K562 (cell line): Measurements from ENCODE around the gene PEPD. TPM values are rescaled to one million over a fixed set of nuclear protein-coding genes. Genes with fewer than 3 reads are reported as not detected.

Experiments
- ATAC-seq: fragments of 200-7000 bp; cut with Tn5 transposase; 3 replicates; pipeline ENCODE4 v1.9.1; 2020; ENCODE audit warnings: moderate library complexity
- BruUV-seq: library from RNA; stranded (reverse); fragments of 400-500 nt; replicated peaks from 2 replicates; lab custom pipeline; 2021; lab: Mats Ljungman, UMichigan
- CTCF ChIA-PET: fragments of 300-600 bp; formaldehyde crosslinking; extraction: SDS; loops from one replicate; lab custom pipeline; 2021; ENCODE audit warnings: low intra/inter-chr PET ratio; lab: Yijun Ruan, JAX
- POLR2A ChIA-PET: fragments of 300-600, 350-650 bp; sonication (Branson Sonifier 250); formaldehyde crosslinking; extraction: SDS; loops from one replicate; lab custom pipeline; 2021; ENCODE audit warnings: antibody characterized with exemption, inconsistent platforms; lab: Yijun Ruan, JAX
- DNase-seq, 4 experiments: peaks; one replicate each; pipeline versions ENCODE4 v3.0.0 to v3.0.0-alpha.2; 2011 to 2018; ENCODE audit warnings: low spot score in 3 of 4, mixed read lengths in 3 of 4; ENCODE audit errors: extremely low read depth in 1 of 4
- FAIRE-seq: peaks from 2 replicates; lab custom pipeline; 2011; peaks lifted over from hg19 to GRCh38; lab: Jason Lieb, UNC
- H2AFZ ChIP-seq: 2 replicates; pipeline ENCODE4 v1.6.0; 2011; ENCODE audit warnings: low read depth, low read length, control low read depth, inconsistent platforms
- H3K27ac ChIP-seq: fragments of 200-600 bp; 3 replicates; pipeline ENCODE4 v1.8.0; 2011; ENCODE audit warnings: low read depth, mild to moderate bottlenecking, control low read depth, inconsistent platforms, low read length, moderate library complexity, mixed read lengths; ENCODE audit errors: extremely low read depth
- H3K27me3 ChIP-seq, 2 experiments: fragments of 300-600 bp in 1 of 2; 2 replicates in 1 of 2; 3 replicates in 1 of 2; pipeline versions ENCODE4 v1.6.0 to v1.8.0; 2011; ENCODE audit warnings: inconsistent platforms in 2 of 2, low read length in 2 of 2, mild to moderate bottlenecking in 1 of 2, mixed read lengths in 1 of 2, moderate library complexity in 1 of 2; ENCODE audit not compliant: control insufficient read depth in 2 of 2, insufficient read depth in 2 of 2
- H3K36me3 ChIP-seq: fragments of 300-600 bp; 3 replicates; pipeline ENCODE4 v1.8.0; 2011; ENCODE audit warnings: mild to moderate bottlenecking, low read length, inconsistent platforms; ENCODE audit not compliant: control insufficient read depth, insufficient read depth
- H3K4me1 ChIP-seq, 2 experiments: fragments of 200-600 bp in 1 of 2; replicated peaks in 1 of 2; 2 replicates in 1 of 2; 3 replicates in 1 of 2; pipeline versions ENCODE4 v1.5.1 to v1.8.0; 2011; ENCODE audit warnings: inconsistent platforms in 2 of 2, low read length in 2 of 2, mild to moderate bottlenecking in 1 of 2, mixed read lengths in 1 of 2, moderate library complexity in 1 of 2; ENCODE audit not compliant: control insufficient read depth in 2 of 2, insufficient read depth in 2 of 2
- H3K4me2 ChIP-seq: 2 replicates; pipeline ENCODE4 v1.6.1; 2011; ENCODE audit warnings: low read length, control low read depth, inconsistent platforms, mixed read lengths; ENCODE audit not compliant: insufficient read depth
- H3K4me3 ChIP-seq: fragments of 200-600 bp; sonication (generic), shearing (Covaris generic); 2 replicates; pipeline ENCODE4 v1.5.1; 2016; ENCODE audit warnings: control low read depth, inconsistent platforms
- H3K79me2 ChIP-seq: fragments of 200-600 bp; 3 replicates; pipeline ENCODE4 v1.8.0; 2011; ENCODE audit warnings: low read length, inconsistent platforms; ENCODE audit not compliant: control insufficient read depth, insufficient read depth
- H3K9ac ChIP-seq, 2 experiments: 2 replicates each; pipeline versions ENCODE4 v1.6.0 to v1.6.1; 2011; ENCODE audit warnings: low read depth in 2 of 2, low read length in 2 of 2, control low read depth in 1 of 2, inconsistent platforms in 1 of 2, mild to moderate bottlenecking in 1 of 2, mixed read lengths in 1 of 2; ENCODE audit not compliant: insufficient read depth in 1 of 2
- H3K9me1 ChIP-seq: one replicate; pipeline ENCODE4 v1.6.0; 2011; ENCODE audit warnings: inconsistent platforms, mild to moderate bottlenecking, low read length, moderate library complexity; ENCODE audit not compliant: control insufficient read depth, insufficient read depth
- H3K9me3 ChIP-seq: replicated peaks from 2 replicates; pipeline ENCODE4 v1.5.1; 2011; ENCODE audit warnings: low read depth, low read length, inconsistent platforms; ENCODE audit not compliant: control insufficient read depth, insufficient read depth
- H4K20me1 ChIP-seq: replicated peaks from 2 replicates; pipeline ENCODE4 v1.6.1; 2011; ENCODE audit warnings: low read length, inconsistent platforms, mixed read lengths; ENCODE audit not compliant: control insufficient read depth, insufficient read depth
- ELK3 ChIP-seq: fragments of 450-650 bp; formaldehyde crosslinking; IDR thresholded peaks from 2 replicates; pipeline ENCODE4 v1.4.0; 2020; ENCODE audit warnings: mild to moderate bottlenecking
- ETV6 ChIP-seq, 3 experiments: fragments of 150-350 bp in 1 of 3; sonication (generic) in 1 of 3; formaldehyde crosslinking in 1 of 3; IDR thresholded peaks; 2 replicates each; pipeline versions ENCODE4 v1.6.1 to v1.8.0; 2014 to 2022; ENCODE audit warnings: borderline replicate concordance in 2 of 3, low read depth in 2 of 3, antibody characterized with exemption in 1 of 3, low read length in 1 of 3, mild to moderate bottlenecking in 1 of 3, missing genetic modification reagents in 1 of 3
- JUN ChIP-seq, 2 experiments: sonication (generic) in 1 of 2; formaldehyde crosslinking in 1 of 2; IDR thresholded peaks; 2 replicates each; pipeline versions ENCODE4 v1.6.1 to v1.8.0; 2012 to 2022; ENCODE audit warnings: borderline replicate concordance in 2 of 2, mild to moderate bottlenecking in 2 of 2, improper control_type of control experiment in 1 of 2, low read depth in 1 of 2, low read length in 1 of 2, missing genetic modification reagents in 1 of 2
- NCOA4 ChIP-seq: fragments of 450-650 bp; IDR thresholded peaks from 2 replicates; pipeline ENCODE4 v1.6.1; 2018; ENCODE audit warnings: mild to moderate bottlenecking; ENCODE audit not compliant: partially characterized antibody
- POLR2G ChIP-seq: fragments of 200-400 bp; formaldehyde crosslinking; IDR thresholded peaks from 2 replicates; pipeline ENCODE4 v1.6.1; 2017; ENCODE audit warnings: low read depth, mild to moderate bottlenecking, antibody characterized with exemption, low read length, moderate library complexity
- RBM22 ChIP-seq: fragments of 200-400 bp; formaldehyde crosslinking; IDR thresholded peaks from 2 replicates; pipeline ENCODE4 v1.6.1; 2018; ENCODE audit warnings: low read length, low read depth; ENCODE audit not compliant: poor library complexity, severe bottlenecking
- SFPQ ChIP-seq: fragments of 200-400 bp; formaldehyde crosslinking; IDR thresholded peaks from 2 replicates; pipeline ENCODE4 v1.6.1; 2017; ENCODE audit warnings: mild to moderate bottlenecking, low read depth, low read length, moderate library complexity
- SRSF9 ChIP-seq: fragments of 200-400 bp; formaldehyde crosslinking; IDR thresholded peaks from 2 replicates; pipeline ENCODE4 v1.6.1; 2017; ENCODE audit warnings: low read depth, low read length, borderline replicate concordance
- TCF7L2 ChIP-seq: fragments of 150-350 bp; IDR thresholded peaks from 2 replicates; pipeline ENCODE4 v1.6.1; 2016; ENCODE audit warnings: low read depth, mild to moderate bottlenecking, low read length, moderate library complexity
- ZNF282 ChIP-seq: sonication (generic); formaldehyde crosslinking; IDR thresholded peaks from 2 replicates; pipeline ENCODE4 v1.8.1; 2023; ENCODE audit warnings: missing genetic modification reagents
- ZNF408 ChIP-seq: fragments of 250-450 bp; sonication (Bioruptor Pico); IDR thresholded peaks from 2 replicates; pipeline ENCODE4 v1.4.0; 2020; ENCODE audit warnings: low read depth, mild to moderate bottlenecking, moderate library complexity
- ZNF436 ChIP-seq: fragments of 250-450, 450-650 bp; sonication (Bioruptor Pico); formaldehyde crosslinking; IDR thresholded peaks from 2 replicates; pipeline ENCODE4 v1.7.0; 2020; ENCODE audit warnings: mild to moderate bottlenecking
- ZNF583 ChIP-seq: fragments of 250-450 bp; sonication (Bioruptor Pico); IDR thresholded peaks from 2 replicates; pipeline ENCODE4 v1.4.0; 2020
- ZNF655 ChIP-seq: fragments of 250-450 bp; sonication (Bioruptor Pico); IDR thresholded peaks from 2 replicates; pipeline ENCODE4 v1.5.0; 2021
- ZNF699 ChIP-seq: fragments of 250-450 bp; sonication (Bioruptor Pico); IDR thresholded peaks from 2 replicates; pipeline ENCODE4 v1.8.0; 2021; ENCODE audit warnings: mild to moderate bottlenecking, moderate library complexity; ENCODE audit not compliant: insufficient replicate concordance
- WGBS: fragments of 100-300 bp; shearing (Covaris generic); methylation state at CpG from one replicate; pipeline ENCODE4 v1.1.6; 2016; ENCODE audit warnings: low coverage, mixed read lengths; ENCODE audit not compliant: insufficient coverage; ENCODE audit errors: missing lambda C conversion rate; 5-methylcytosine and 5-hydroxymethylcytosine counted together
- in situ Hi-C: fragments of 300-500 bp; cut with MboI; formaldehyde crosslinking; loops from 4 replicates; pipeline ENCODE4 v1.15.0; 2018; ENCODE audit warnings: inconsistent platforms, mixed read lengths
- intact Hi-C: fragments of 100-400 bp; cut with micrococcal nuclease; formaldehyde crosslinking; loops from 2 replicates; pipeline ENCODE4 v1.14.2; 2022
- polyA plus RNA-seq, 8 experiments: library from polyadenylated mRNA; depleted of rRNA in 4 of 8; stranded (reverse) in 5 of 8; unstranded in 3 of 8; fragments of >200 nt; fragmentation: Nextera tagmentation in 2 of 8; fragmentation: Illumina TruSeq in 1 of 8; extraction: Ambion mirVana in 2 of 8; extraction: Trizol in 1 of 8; gene quantifications; 2 replicates each; pipeline versions ENCODE4 v1.2.1 to v1.2.3, GENCODE V29; 2011 to 2014; ENCODE audit warnings: inconsistent platforms in 1 of 8, missing spikeins in 1 of 8
- total RNA-seq, 7 experiments: library from RNA; depleted of rRNA in 6 of 7; stranded (reverse); fragments of >200 nt in 6 of 7; fragmentation: Illumina TruSeq in 2 of 7; extraction: Trizol in 2 of 7; gene quantifications; 2 replicates each; pipeline versions ENCODE4 v1.2.1 to v1.2.3, GENCODE V29; 2011 to 2021; ENCODE audit warnings: low replicate concordance in 1 of 7

The PEPD gene
- total and polyA plus RNA-seq, 9 of the 15 experiments (the other 6 are each of a cell fraction or from before 2014, with no cell fraction given): 1.3 to 19.2 (median 16.0) TPM

- no peak for DNase-seq
- ChIA-PET CTCF (interaction anchor here (0.8 kb wide), 1 partner anchor 260 kb away, joined by 3 read pairs; no protein-coding TSS in a partner anchor), POLR2A (interaction anchor here (1.7 kb wide), 1 partner anchor 31 kb away, joined by 10 read pairs; no protein-coding TSS in a partner anchor)
- H3K27me3 ChIP-seq: peaks cover 0 to 26% of the 10 kb centered on the region in 2 experiments; a peak in 2 of 5 replicates
- H4K20me1 ChIP-seq: peaks cover 13% of the 10 kb centered on the region
- H3K9me1 ChIP-seq: no peaks in the 10 kb centered on the region
- intact Hi-C loops: loop anchor here (5.0 kb wide), 1 partner anchor 263 kb away; no protein-coding TSS in a partner anchor
- ATAC-seq: no peak
- no peaks in the 10 kb centered on the region for H3K36me3 ChIP-seq
- no peak overlapping the region for H2AFZ ChIP-seq
- no peaks in the 10 kb centered on the region for H3K9me3 ChIP-seq
- no peaks in the 10 kb centered on the region for H3K79me2 ChIP-seq
- no peak for FAIRE-seq
- in situ Hi-C loops: loop anchor here (5.0 to 10.0 kb wide), 2 partner anchors 168 to 260 kb away; no protein-coding TSS in a partner anchor
- H3K27ac ChIP-seq: no peak overlapping the region
- H3K9ac ChIP-seq: no peak overlapping the region; a peak in 1 of 4 replicates
- H3K4me1 ChIP-seq: peaks cover 0 to 34% of the 10 kb centered on the region in 2 experiments; a peak in 2 of 5 replicates
- no TSS peak for BruUV-seq
- H3K4me2 ChIP-seq: no peak overlapping the region
- WGBS: 28% methylated on average over 8 of the region's 8 CpGs
- H3K4me3 ChIP-seq: no peak overlapping the region
- no peak for TF ChIP-seq SRSF9
- no peak for TF ChIP-seq RBM22
- no peak for TF ChIP-seq JUN (IDR thresholded peaks at IDR 0.05; ENCODE audit: borderline replicate concordance, low read depth, low read length)
- no peak for TF ChIP-seq JUN (CRISPR knock-in tag; IDR thresholded peaks at IDR 0.05; ENCODE audit: borderline replicate concordance)
- no peak for TF ChIP-seq SFPQ
- no peak for TF ChIP-seq TCF7L2
- no peak for TF ChIP-seq ZNF699
- TF ChIP-seq POLR2G: no peak
- no peak for TF ChIP-seq ELK3 (CRISPR knock-in tag)
- no peak for TF ChIP-seq NCOA4
- no peak for TF ChIP-seq ZNF282 (CRISPR knock-in tag)
- TF ChIP-seq ETV6 (IDR thresholded peaks at IDR 0.05; ENCODE audit: borderline replicate concordance in 1 of 2, low read depth in 2 of 2, low read length in 1 of 2): no peak
- TF ChIP-seq ETV6 (CRISPR knock-in tag; IDR thresholded peaks at IDR 0.05; ENCODE audit: borderline replicate concordance): no peak
- TF ChIP-seq ZNF408 (CRISPR knock-in tag): no peak
- TF ChIP-seq ZNF655 (CRISPR knock-in tag): no peak
- no peak for TF ChIP-seq ZNF583 (CRISPR knock-in tag)
- no peak for TF ChIP-seq ZNF436
Measured at GRCh38 chr19:33405254-33405552, 116.4 kb downstream of the PEPD start.
